Measurements from ENCODE around the gene FRZB.

The FRZB gene

GRCh38 chr2:182807319-182807718 lies 59.1 kb downstream of the FRZB start:
- in situ Hi-C loops (cut with MboI; ENCODE audit: low sequenced_read_pairs): no loop called here

DNA sequence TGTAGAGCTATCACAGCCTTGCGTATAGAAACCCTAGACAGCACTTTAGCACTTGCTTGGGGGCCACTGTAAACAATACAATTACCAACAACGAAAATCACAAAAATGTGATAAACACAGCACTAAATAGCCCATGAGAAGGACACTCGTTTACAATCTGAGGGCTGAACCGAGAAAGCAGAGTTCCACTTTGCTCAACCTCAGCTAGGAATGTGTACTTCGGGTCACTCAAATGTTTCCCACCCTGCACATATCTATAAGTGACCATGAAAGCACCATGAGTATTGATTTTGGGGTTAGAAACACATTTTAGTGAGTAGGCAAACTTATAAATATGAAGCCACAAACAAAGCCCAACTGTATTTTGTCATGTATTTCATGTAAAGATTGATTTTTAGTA lies 62.3 kb downstream of the FRZB start:
- in situ Hi-C loops (cut with MboI; ENCODE audit: low sequenced_read_pairs): no loop called here

- in situ Hi-C loops (cut with MboI; ENCODE audit: low sequenced_read_pairs): no loop called here
Measured at GRCh38 chr2:182798736-182799135, 67.7 kb downstream of the FRZB start.

DNA sequence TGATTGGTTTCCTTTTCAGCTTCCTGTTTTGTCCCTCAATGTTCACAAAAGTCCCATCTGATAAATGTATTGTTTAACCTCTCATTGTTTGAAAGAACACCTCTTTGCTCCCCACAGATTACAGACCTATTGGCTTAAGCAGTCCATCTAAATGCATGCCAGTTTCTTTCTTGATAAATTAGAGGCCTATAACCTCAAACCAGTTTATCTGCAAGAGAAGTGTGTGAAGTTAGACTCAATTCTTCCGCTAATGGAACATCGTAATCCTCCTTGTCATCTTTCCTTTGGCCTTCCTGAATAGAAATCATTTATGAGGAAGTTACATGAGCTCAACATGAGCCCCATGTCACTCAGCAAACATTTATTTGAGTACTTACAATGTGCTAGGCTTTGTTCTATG lies 74.0 kb downstream of the FRZB start:
- in situ Hi-C loops (cut with MboI; ENCODE audit: low sequenced_read_pairs): no loop called here

DNA sequence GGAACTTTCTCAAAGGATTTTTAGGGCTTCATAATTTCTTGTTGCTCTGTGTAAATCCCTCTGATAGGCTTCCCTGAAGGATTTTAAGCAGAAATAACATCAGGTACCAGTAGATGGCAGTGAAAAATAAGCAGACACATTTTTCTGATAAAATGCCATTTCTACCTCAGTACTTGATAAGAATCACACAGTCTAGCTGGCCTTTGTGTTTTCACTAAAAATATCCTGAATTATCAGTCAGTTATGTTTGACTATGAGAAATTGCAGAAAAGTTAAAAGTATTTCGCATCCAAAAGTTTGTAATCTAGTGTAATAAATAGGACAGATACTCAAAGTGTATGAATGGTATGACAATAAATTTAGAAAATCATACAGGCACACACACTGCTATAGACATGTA lies 81.7 kb downstream of the FRZB start:
- in situ Hi-C loops (cut with MboI; ENCODE audit: low sequenced_read_pairs): no loop called here

DNA sequence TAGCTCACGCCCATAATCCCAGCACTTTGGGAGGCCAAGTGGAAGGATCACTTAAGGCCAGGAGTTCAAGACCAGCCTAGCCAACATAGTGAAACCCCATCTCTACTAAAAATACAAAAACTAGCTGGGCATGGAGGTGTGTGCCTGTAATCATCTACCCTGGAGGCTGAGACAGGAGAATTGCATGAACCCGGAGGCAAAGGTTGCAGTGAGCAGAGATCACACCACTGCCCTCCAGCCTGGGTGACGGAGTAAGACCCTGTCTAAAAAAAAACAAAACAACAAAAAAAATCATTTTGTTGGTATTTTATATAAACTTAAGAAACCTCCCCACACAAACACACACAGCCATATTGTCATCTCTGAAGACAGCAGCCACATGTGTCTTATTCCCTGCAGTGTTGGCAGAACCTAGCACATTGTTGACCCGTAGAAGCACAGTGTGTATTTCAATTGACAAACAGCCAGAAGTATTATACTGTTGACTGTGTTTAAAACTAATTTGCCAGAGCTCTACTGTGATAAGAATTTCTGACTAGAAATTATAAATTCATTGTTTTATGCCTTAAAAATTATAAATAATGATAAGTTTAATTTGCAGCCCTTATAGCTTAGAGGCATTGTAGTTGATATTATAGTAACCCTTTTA lies 82.3 kb downstream of the FRZB start:
- in situ Hi-C loops (cut with MboI; ENCODE audit: low sequenced_read_pairs): no loop called here

Data from HL-60/S4 treated with phorbol 12-myristate 13-acetate at 8.2 ng/mL for 4 days and 3 days (cell line).